Spleen (tissue), 3 donors: ENCODE results near the gene FREM3.

ENCODE experiments used
- POLR2A ChIP-seq, 3 donors: fragments of 450-650 bp; IDR thresholded peaks; one replicate each; pipeline ENCODE4 v1.5.1; 2017; ENCODE audit warnings: antibody characterized with exemption in 3 of 3, mild to moderate bottlenecking in 1 of 3
- POLR2AphosphoS5 ChIP-seq, 3 donors: sonication (generic); formaldehyde crosslinking; IDR thresholded peaks; one replicate each; pipeline ENCODE4 v1.5.1; 2017; ENCODE audit warnings: antibody characterized with exemption in 3 of 3

DNA sequence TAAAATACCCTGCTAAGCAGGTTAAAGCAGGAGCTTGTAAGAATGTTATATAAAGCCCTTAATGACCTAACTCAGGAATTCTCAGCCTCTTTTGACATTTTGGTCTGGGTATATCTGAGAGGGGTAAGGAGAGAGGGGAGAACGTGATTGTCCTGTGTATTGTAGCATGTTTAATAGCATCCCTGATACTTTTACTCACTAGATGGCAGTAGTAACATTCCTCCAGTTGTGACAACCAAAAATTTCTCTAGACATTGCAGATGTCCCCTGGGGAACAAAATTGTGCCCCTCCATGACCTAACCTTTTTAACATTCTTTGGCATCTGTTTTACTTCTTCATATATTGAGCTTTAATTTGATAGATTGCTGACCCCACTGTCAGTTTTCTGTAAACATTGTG is 169.1 kb downstream of the FREM3 start:
- no peak for TF ChIP-seq POLR2AphosphoS5 (IDR thresholded peaks at IDR 0.05)
- no peak for TF ChIP-seq POLR2A (IDR thresholded peaks at IDR 0.05)
